Sciatic nerve (tissue), 2 donors: Measurements from ENCODE around the gene SHROOM3. TPM values are rescaled to one million over a fixed set of nuclear protein-coding genes. Genes with fewer than 3 reads are reported as not detected.
A peak's percentile ranks its signal among the peaks of the same experiment; 100 is the strongest.

ENCODE experiments used
- ATAC-seq: fragments of 200-7000 bp; cut with Tn5 transposase; one replicate; pipeline ENCODE4 v1.9.1; 2020; ENCODE audit warnings: mild to moderate bottlenecking, moderate library complexity
- DNase-seq: peaks from one replicate; pipeline ENCODE4 v3.0.0-alpha.2; 2020; ENCODE audit warnings: low spot score
- intact Hi-C: fragments of 100-400 bp; cut with DNase I; formaldehyde crosslinking; loops from one replicate; pipeline ENCODE4 v1.14.2; 2022
- total RNA-seq: library from RNA; stranded (reverse); fragmentation: NEBNext Ultra II Directional; extraction: Animal tissue kit (Norgen Biotek cat#: 25700); gene quantifications from one replicate; pipeline ENCODE4 v1.2.1, GENCODE V29; 2021
- donor health status: DM: no; HTN: no; CAD: no.
- donor health status: DM: no; HTN: no; CAD: no.

SHROOM3 gene
- total RNA-seq, 1 donor from 2014 or later, result 46.2 TPM

DNA sequence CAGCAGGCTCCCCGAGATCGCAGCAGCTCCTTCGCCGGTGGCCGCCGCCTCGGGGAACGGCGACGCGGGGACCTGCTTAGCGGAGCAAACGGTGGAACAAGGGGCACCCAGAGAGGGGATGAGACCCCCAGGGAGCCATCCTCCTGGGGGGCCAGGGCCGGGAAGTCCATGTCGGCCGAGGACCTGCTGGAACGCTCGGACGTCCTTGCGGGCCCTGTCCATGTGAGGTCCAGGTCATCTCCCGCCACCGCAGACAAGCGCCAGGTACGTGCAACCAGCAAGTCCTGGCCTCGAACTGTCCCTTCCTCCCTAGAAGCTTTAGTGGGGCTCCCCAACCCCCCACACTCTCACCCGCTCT lies 306.6 kb downstream of the SHROOM3 start:
- intact Hi-C loops, result no loop called here
- no peak for DNase-seq
- no peak for ATAC-seq

DNA sequence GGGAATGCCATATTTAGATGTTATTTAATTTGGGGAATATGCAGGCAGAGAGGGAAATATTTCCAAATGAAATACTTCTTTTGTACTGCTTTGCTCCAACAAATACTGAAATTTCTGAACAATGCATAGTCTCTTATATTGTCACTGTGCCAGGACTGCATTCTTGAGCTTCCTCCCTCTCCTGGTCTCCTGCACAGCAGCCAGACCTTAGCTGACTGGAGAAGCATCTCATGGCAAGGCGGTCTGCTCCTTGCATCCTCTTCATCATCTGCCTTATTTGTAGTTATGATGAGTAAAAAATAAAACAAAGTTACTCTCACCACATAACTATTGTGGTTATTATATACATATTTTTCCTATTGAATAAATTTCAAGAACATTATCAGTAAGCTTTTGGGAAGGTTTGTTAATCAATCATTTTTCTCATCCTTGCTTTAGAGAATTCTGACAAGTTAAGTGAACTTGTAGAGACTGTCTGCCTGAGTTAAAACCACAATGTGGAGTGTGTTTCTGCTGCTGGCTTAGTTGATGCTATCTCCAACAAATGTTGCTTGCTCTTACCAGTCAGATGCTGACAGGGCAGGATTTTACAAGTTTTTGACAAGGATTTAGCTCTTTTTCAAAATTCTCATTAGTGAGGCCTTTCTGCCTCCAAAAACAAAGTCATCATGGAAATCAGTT lies 309.4 kb downstream of the SHROOM3 start:
- ATAC-seq, result no peak
- intact Hi-C loops, result no loop called here
- no peak for DNase-seq

DNA sequence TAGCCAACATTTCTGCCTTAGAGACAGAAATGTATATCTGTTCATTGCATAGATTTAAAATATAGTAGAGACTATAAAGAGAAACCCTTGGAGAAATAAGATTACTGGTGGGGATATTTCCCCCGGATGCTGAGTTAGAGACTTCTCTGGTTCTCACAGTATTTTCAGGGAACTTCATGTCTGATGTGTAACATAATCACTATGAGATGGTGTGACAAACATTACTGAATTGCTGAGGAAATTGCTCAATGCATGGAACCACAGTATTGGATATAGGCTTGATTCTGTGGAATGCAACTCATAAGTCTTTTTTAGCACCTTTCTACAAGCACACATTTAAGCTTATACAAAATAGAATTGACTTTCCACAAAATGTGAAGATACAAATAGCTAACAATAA lies 310.2 kb downstream of the SHROOM3 start:
- DNase-seq (no peak), ATAC-seq (no peak)
- intact Hi-C loops, result no loop called here

DNA sequence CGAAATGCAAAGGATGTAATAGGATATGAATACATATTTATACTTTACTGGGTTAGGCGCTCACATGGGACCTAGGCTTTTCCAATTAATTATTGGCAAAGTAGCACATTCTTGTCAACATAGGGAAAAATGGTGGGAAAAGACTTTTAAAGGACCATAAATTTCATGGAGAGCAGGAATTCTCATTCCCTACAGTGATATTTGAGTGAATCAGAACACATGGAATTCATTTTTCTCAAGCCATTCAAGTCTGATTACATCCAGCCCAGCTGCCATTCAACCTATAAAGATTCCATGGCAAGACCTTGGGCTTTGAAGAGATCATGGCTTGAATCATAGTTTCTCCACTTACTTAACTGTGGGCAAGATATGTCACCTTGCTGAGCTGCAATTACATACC lies 312.5 kb downstream of the SHROOM3 start:
- ATAC-seq (no peak), DNase-seq (no peak)
- intact Hi-C loops, result no loop called here

DNA sequence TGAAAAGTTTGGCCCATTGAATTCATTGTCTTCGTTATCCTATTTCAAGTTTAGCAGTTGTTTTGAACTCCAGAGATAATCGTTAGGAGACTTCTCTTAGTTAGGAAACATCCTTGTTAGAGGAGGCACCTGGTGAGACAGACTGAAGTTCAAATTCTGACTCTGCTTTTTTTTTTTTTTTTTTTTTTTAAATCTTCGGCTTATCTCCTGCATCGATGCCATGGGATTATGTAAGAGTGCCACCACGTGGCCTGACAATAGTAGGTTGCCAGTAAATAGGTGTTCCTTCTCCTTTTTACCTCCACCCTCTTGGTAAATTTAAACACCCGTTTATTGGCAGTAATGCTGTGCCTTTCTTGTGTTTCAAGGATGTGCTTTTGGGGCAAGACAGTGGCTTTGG lies 313.6 kb downstream of the SHROOM3 start:
- DNase-seq (no peak), ATAC-seq (peak; percentile 63)
- intact Hi-C loops, result no loop called here

DNA sequence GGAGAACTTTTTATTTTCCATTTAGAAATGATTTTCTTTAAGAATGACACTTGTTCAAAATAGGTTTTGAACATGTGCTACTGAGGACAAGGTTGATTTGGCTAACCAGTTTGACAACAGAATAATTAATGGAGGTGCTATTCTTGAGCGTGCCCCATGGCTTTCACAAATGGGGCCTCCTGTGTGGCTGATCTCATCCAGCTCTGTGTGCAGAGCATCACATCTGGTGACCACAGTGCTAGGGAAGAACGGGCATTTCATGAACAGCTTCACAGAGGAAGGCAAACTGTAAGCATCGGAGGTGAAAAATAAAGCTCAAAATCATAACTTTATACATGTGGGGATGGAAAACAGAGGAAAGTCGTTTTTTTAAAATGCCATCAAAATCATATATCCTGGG lies 314.3 kb downstream of the SHROOM3 start:
- ATAC-seq, result no peak
- intact Hi-C loops, result no loop called here
- DNase-seq, result no peak

DNA sequence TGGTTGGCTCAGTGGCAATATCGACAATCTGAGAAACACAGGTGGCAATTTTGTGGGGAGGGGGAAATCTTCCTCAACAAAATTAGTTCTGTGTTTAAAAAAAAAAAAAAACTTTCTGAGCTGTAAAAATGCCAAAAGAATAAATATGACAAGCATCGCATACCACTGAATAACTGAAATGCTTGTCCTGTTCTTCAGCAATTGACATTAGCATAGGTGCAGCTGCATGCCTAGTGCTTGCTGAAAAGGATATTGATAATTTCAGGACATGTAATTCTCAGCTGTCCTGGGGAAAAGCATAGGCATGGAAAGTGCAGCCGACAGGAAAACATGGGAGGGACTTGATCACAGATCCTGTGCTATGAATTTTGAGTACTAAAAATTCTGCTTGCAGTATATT lies 315.7 kb downstream of the SHROOM3 start:
- ATAC-seq (no peak), DNase-seq (no peak)
- intact Hi-C loops, result loop anchor here (10.0 kb wide), 2 partner anchors 226 to 326 kb away; partner anchors contain the start of gene CCDC158

DNA sequence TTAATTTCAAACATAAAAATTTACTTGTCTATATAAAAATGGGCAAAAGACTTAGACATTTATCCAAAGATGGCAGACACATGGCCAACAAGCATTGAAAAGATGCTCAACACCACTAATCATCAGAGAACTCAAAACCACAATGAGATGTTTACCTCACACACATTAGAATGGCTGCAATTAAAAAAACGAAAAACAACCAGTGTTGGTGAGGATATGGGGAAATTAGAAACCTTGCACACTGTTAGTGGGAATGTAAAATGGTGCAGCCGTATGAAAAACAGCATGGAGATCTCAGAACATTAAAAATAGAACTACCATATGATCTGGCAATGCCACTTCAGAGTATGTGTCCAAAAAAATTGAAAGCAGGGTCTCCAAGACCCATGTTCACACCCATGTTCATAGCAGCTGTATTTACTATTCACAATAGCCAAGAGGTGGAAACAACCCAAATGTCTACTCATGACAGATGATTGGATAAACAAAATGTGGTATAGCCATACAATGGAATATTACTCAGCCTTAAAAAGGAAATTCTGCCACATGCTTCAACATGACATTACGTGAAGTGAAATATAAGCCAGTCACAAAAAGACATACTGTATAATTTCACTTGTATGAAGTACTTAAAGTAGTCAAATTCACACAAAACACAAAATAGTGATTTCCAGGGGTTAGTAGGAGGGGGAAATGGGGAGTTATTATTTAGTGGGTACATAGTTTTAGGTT lies 316.7 kb downstream of the SHROOM3 start:
- ATAC-seq (no peak), DNase-seq (no peak)

DNA sequence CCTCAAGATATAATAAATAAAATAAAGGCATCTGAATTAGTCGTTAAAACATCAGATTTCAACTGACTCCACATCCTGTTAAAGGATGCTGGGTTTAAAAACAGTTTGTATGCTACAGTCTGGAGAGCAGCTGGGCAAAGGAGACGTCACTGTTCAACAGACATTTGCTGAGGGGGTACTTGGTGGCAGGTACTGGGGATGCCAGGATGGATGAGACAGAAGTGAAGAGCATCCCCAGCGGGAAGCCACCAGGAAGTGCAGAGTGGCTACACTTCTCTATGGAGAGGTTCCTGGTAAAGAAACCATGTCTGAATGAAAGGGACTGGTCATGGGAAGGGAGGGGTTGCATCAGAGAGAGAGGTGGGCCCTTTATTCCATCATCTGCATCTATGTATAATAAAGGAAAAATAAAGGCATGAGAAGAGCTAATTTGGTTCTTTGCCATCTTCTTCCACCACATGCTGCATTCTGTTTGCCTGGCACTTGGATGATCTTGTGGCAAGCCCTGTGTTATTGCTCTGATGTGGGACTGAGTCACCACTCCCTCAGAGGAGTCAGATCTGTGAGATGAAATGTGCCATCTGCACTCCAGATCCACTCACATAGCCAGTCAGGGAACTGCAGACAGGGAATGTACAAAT lies 318.0 kb downstream of the SHROOM3 start:
- ATAC-seq (peak; percentile 70), DNase-seq (no peak)
- intact Hi-C loops, result loop anchor here (10.0 kb wide), 2 partner anchors 228 to 328 kb away; partner anchors contain the start of gene CCDC158

More for the DNA sequence above, 316.7 kb downstream of the SHROOM3 start:
- intact Hi-C loops, result loop anchor here (10.0 kb wide), 2 partner anchors 227 to 327 kb away; partner anchors contain the start of gene CCDC158

DNA sequence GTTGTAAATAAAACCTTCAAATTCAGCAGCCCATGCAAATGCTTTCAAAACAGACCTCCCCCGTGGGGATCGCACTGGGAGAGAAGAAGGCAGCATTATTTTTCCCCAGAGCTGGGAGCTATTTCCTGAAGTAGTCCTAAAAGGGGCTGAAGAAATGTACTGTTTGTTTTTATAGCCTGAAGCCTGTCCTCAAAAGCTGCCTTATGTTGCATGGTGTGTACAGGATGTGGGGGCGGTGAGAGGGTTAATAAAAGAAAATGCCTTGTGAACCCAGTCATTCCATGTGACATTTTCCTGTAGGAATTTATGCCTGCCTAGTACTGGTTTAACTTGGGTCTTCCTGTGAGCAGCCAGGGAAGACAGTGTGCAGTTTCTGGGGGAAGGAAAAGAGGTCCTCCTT lies 318.8 kb downstream of the SHROOM3 start:
- DNase-seq (no peak), ATAC-seq (peak; percentile 56)
- intact Hi-C loops, result loop anchor here (10.0 kb wide), 2 partner anchors 229 to 329 kb away; partner anchors contain the start of gene CCDC158

DNA sequence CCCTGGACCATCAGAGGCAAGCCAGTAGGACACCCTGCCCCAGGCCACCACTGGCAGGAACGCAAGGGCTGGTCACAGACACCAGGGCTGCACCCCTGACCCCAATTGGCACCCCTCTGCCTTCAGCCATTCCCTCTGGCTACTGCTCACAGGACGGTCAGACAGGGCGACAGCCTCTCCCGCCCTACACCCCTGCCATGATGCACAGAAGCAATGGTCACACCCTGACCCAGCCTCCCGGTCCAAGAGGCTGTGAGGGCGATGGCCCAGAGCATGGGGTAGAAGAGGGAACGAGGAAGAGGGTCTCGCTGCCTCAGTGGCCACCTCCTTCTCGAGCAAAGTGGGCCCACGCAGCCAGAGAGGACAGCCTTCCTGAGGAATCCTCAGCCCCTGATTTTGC lies 319.4 kb downstream of the SHROOM3 start:
- intact Hi-C loops, result loop anchor here (10.0 kb wide), 2 partner anchors 230 to 330 kb away; partner anchors contain the start of gene CCDC158
- ATAC-seq, result peak; percentile 20
- DNase-seq, result no peak

DNA sequence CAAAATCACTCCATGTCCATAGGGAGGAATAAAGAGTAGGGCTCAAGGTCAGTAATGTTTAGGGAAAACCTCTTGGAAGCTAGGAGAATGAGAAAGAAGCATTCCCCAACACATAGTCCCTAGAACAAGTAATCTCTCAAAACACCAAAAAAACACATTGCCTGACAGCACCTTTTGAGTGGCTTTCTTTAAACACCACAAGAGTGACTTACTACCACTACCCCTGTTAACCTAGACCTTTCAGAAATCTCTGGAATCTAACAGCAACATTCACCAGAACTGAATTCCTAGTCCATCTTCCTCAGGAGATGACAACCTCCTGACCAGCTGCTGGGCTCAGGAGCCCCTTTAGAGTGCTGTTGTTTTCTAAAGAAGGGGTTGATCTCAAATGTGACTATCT lies 320.7 kb downstream of the SHROOM3 start:
- no peak for DNase-seq
- intact Hi-C loops, result loop anchor here (10.0 kb wide), 2 partner anchors 231 to 331 kb away; partner anchors contain the start of gene CCDC158

DNA sequence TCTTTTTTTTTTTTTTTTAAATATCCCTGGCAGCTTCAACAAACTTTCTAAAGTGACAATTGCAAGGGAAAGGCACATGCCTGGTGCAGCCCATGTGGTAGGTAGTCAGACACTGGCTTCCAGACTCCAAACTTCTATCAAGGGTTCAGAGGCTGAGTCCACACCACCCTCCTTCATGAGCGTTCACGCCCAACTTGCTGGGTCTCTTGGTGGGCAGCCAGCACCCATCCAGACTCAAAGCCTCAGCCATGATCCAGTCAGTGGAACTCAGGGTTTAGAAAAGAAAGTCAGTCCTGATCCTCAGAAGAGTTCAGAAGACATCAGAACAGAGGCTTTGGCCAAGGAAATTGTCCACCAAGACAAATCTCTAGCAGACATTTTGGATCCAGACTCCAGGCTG lies 321.4 kb downstream of the SHROOM3 start:
- intact Hi-C loops, result loop anchor here (10.0 kb wide), 2 partner anchors 232 to 332 kb away; partner anchors contain the start of gene CCDC158
- ATAC-seq, result no peak
- no peak for DNase-seq

More for the DNA sequence above, 320.7 kb downstream of the SHROOM3 start:
- ATAC-seq, result no peak

DNA sequence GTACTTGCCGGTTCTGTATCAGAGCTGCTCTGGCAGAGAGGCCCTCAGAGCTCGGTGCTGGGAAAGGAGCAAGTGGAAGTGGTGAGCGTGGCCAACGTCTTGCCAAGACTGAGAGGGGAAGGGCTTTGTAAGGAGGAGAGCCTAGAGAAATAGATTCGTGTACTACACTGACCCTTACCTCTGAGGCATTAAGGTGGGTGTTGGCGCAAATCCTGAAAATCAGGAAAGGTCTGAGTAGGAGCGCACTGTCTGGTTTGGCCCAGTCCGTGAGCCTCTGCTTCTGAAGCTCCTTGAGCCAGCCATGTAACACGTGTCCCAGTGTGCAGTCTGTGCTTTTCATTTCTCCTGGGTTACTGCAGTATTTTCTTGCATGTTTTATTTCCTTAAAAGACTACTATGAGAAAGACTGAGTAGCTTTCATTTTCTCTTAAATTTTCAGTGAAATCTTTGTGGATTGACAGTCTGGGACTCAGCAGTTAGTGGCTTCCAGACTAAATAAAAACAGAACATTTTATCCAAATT lies 322.4 kb downstream of the SHROOM3 start:
- ATAC-seq (peak; percentile 66), DNase-seq (peak; percentile 53)
- intact Hi-C loops, result loop anchor here (10.0 kb wide), 2 partner anchors 233 to 333 kb away; partner anchors contain the start of gene CCDC158

DNA sequence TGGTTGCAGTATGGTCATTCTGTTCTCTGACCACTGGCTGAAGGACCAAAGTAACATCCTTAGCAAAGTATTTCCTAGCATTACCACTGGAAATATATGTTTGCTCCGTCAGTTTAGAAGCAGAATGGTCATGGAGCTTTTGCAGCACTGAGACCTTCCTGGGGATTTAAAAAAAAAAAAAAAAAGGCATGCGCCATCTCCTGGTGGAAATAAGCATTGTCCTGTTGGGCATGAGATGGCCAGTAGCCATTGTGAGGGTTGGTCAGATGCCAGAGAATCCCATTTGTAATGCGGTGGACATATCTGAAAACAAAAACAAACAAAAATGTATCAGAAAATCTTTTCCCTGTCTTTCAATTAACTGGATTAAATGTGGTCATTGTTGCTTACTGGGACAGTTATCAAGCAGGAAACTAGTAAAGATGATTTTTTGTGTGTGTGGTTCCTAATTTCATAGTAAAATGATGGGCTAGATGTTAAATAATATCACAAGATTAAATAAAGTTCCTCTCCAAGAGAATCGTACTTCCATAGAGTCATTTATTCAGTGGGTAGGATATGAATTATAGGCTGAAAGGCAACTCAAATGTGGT lies 323.4 kb downstream of the SHROOM3 start:
- ATAC-seq (peak; percentile 70), DNase-seq (no peak)
- intact Hi-C loops, result loop anchor here (10.0 kb wide), 2 partner anchors 234 to 334 kb away; partner anchors contain the start of gene CCDC158

DNA sequence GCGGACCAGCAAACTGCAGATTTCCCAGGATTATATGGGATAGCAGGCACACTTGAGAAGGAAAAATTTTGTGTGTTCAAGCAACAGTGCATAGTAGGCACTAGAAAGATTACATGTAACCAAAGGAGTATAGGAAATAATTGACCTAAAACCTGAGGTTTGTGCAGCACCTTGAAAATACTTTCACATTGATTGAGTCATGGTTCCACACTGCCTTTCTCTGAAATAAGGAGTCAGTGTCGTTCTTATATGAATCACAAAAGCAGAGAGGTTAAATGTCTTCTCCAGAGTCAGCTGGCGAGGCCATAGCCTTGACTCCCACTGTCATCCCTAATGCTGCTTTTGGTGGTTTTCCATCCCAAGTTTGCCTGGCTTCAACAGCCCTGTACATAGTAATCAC lies 324.0 kb downstream of the SHROOM3 start:
- intact Hi-C loops, result loop anchor here (10.0 kb wide), 2 partner anchors 234 to 334 kb away; partner anchors contain the start of gene CCDC158
- ATAC-seq (no peak), DNase-seq (no peak)

DNA sequence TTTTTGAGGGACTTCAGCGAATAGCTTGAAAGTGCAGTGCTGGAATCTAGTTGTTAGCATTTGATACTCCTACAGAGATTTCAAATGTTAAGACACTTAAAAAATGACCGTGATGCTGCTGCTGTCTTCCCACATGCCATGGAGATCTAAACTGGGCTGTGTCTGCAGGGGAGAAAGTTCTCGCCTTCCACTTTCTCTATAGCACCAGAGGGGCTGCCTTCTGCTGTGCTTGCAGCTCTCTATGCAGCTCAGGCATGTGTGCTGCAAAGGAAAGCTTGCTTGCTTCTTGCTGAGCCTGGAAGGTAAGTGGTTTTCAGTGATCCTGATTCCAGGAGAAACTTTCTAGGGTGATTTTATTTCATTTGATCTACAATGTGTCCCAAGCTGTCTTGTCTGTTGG lies 325.2 kb downstream of the SHROOM3 start:
- DNase-seq (no peak), ATAC-seq (no peak)
- intact Hi-C loops, result no loop called here

DNA sequence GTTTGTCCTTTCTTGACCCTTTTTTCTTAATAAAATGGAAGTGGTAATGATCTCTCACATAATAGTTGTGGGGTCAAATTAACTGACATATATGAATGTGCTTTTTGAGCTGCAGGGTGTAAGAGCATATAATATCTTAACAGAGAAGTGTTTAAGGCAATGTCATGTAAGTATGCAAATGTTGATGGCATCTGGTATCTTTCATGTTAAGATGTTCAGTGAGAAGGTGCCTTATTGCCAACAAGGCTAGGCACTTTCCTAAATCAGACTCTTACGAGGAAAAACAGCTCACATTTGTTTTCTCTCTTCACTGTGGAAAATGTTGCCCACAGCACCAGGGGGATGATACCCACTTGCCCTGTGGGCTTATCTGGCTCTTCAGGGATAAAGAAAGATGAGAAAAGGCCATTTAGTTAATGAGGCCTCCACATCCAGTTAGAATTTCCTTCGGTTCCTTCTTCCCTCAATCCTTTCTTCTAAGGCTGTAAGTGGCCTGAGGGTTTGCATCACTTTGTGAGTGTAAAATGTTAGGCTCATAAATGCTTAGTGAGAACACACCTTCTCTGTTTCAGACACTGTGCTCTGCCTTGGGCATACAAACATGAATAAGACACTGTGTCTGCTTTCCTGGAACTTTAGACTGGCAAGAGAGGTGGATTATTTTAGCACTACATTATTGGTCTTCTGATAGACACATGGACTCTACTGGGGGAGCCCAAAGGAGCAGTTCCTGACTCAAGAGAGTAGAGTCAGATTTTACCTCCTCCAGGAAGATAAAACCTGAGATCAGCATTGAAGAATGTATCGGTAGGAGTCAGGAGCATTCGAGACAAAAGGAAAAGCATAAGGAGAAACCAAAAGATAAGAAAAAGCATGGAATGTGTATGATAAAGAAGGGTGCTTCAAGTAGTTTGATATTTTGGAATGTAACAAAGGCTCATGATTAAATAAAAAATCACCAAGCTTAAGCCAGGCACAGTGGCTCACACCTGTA lies 327.4 kb downstream of the SHROOM3 start:
- DNase-seq, result no peak
- intact Hi-C loops, result no loop called here
- no peak for ATAC-seq
